H1 (cell line): ENCODE results near the gene KRTAP29-1. TPM values are rescaled to one million over a fixed set of nuclear protein-coding genes. Genes with fewer than 3 reads are reported as not detected.

Experiments
- CTCF ChIA-PET: fragments of 300-600 bp; sonication (Branson Sonifier 250); formaldehyde crosslinking; loops from one replicate; lab custom pipeline; 2021; ENCODE audit not compliant: partially characterized antibody; lab: Charles Lee
- POLR2A ChIA-PET: fragments of 300-600 bp; sonication (Branson Sonifier 250); formaldehyde crosslinking; loops from one replicate; lab custom pipeline; 2021; ENCODE audit warnings: inconsistent platforms; ENCODE audit not compliant: partially characterized antibody; lab: Charles Lee
- DNase-seq, 2 experiments: peaks; one replicate each; pipeline versions ENCODE4 v3.0.0 to v3.0.0-alpha.2; 2010 to 2022; ENCODE audit warnings: low spot score in 2 of 2, low read depth in 1 of 2, mixed read lengths in 1 of 2
- FAIRE-seq: peaks from 2 replicates; lab custom pipeline; 2011; peaks lifted over from hg19 to GRCh38; lab: Jason Lieb, UNC
- H2AFZ ChIP-seq: 2 replicates; pipeline ENCODE4 v1.8.1; 2012; ENCODE audit warnings: low read length, inconsistent platforms
- H2AK5ac ChIP-seq: 2 replicates; pipeline ENCODE4 v1.6.1; 2013; ENCODE audit warnings: low read depth, low read length
- H2BK120ac ChIP-seq: replicated peaks from 2 replicates; pipeline ENCODE3; 2013; ENCODE audit warnings: low read depth, low read length, inconsistent platforms
- H2BK12ac ChIP-seq: 2 replicates; pipeline ENCODE4 v1.6.1; 2013; ENCODE audit warnings: low read depth, low read length
- H2BK15ac ChIP-seq: 2 replicates; pipeline ENCODE4 v1.6.1; 2013; ENCODE audit warnings: low read length
- H2BK20ac ChIP-seq: 2 replicates; pipeline ENCODE4 v1.6.1; 2013; ENCODE audit warnings: low read length
- H2BK5ac ChIP-seq: 2 replicates; pipeline ENCODE4 v1.6.1; 2013; ENCODE audit warnings: low read depth, low read length
- H3K14ac ChIP-seq: 2 replicates; pipeline ENCODE4 v1.6.1; 2013; ENCODE audit warnings: inconsistent platforms; ENCODE audit not compliant: insufficient read length
- H3K18ac ChIP-seq: 2 replicates; pipeline ENCODE4 v1.6.1; 2013; ENCODE audit warnings: low read length; ENCODE audit errors: extremely low read depth
- H3K23ac ChIP-seq: 2 replicates; pipeline ENCODE4 v1.6.1; 2013; ENCODE audit warnings: inconsistent platforms; ENCODE audit not compliant: insufficient read length
- H3K23me2 ChIP-seq: 2 replicates; pipeline ENCODE4 v1.6.1; 2013; ENCODE audit warnings: low read depth, low read length
- H3K27ac ChIP-seq: 2 replicates; pipeline ENCODE4 v1.6.1; 2011; ENCODE audit warnings: low read depth, low read length, inconsistent platforms
- H3K27me3 ChIP-seq, 4 experiments: replicated peaks in 1 of 4; 1 replicate in 1 of 4; 2 replicates in 3 of 4; pipeline versions ENCODE4 v1.6.1 to v1.8.1; 2011 to 2013; ENCODE audit warnings: low read length in 3 of 4, mild to moderate bottlenecking in 3 of 4, inconsistent platforms in 2 of 4, mixed read lengths in 2 of 4, moderate library complexity in 1 of 4; ENCODE audit not compliant: control insufficient read depth in 3 of 4, insufficient read depth in 3 of 4; ENCODE audit errors: extremely low read depth in 1 of 4
- H3K36me3 ChIP-seq, 4 experiments: 2 replicates each; pipeline versions ENCODE4 v1.6.1 to v1.8.1; 2011 to 2013; ENCODE audit warnings: mild to moderate bottlenecking in 4 of 4, low read length in 3 of 4, moderate library complexity in 2 of 4, control low read depth in 1 of 4, inconsistent platforms in 1 of 4; ENCODE audit not compliant: insufficient read depth in 4 of 4, control insufficient read depth in 2 of 4
- H3K4ac ChIP-seq: replicated peaks from 2 replicates; pipeline ENCODE3; 2013; ENCODE audit warnings: low read length, low read depth, mixed read lengths, inconsistent platforms; ENCODE audit not compliant: insufficient read length
- H3K4me1 ChIP-seq, 4 experiments: replicated peaks in 1 of 4; 1 replicate in 1 of 4; 2 replicates in 3 of 4; pipeline versions ENCODE4 v1.6.1 to v1.8.1; 2011 to 2013; ENCODE audit warnings: low read length in 3 of 4, inconsistent platforms in 2 of 4, mixed read lengths in 1 of 4; ENCODE audit not compliant: insufficient read depth in 4 of 4, control insufficient read depth in 3 of 4
- H3K4me2 ChIP-seq, 2 experiments: 2 replicates each; pipeline versions ENCODE4 v1.6.1 to v1.8.1; 2011 to 2013; ENCODE audit warnings: low read depth in 2 of 2, low read length in 2 of 2, control low read depth in 1 of 2, inconsistent platforms in 1 of 2, mild to moderate bottlenecking in 1 of 2; ENCODE audit not compliant: insufficient read depth in 1 of 2
- H3K4me3 ChIP-seq, 4 experiments: fragments of 200-600, 300-600 bp in 1 of 4; sonication (generic), shearing (Covaris generic), sonication (Bioruptor Twin) in 1 of 4; 2 replicates each; pipeline versions ENCODE4 v1.5.1 to v1.8.1; 2011 to 2016; ENCODE audit warnings: low read length in 4 of 4, low read depth in 3 of 4, control low read depth in 2 of 4, inconsistent platforms in 2 of 4, mild to moderate bottlenecking in 2 of 4, mixed read lengths in 1 of 4, moderate library complexity in 1 of 4; ENCODE audit not compliant: insufficient read depth in 2 of 4; ENCODE audit errors: extremely low read depth in 1 of 4
- H3K56ac ChIP-seq: replicated peaks from 2 replicates; pipeline ENCODE3; 2013; ENCODE audit warnings: low read depth, mild to moderate bottlenecking, mixed read lengths, low read length, inconsistent platforms; ENCODE audit not compliant: insufficient read length
- H3K79me1 ChIP-seq: 2 replicates; pipeline ENCODE4 v1.6.1; 2013; ENCODE audit warnings: low read depth, low read length, control low read depth
- H3K79me2 ChIP-seq, 2 experiments: 2 replicates each; pipeline versions ENCODE4 v1.6.1 to v1.8.1; 2012 to 2013; ENCODE audit warnings: low read length in 2 of 2, mild to moderate bottlenecking in 2 of 2, inconsistent platforms in 1 of 2; ENCODE audit not compliant: insufficient read depth in 2 of 2, control insufficient read depth in 1 of 2
- H3K9ac ChIP-seq, 4 experiments: replicated peaks in 1 of 4; 1 replicate in 1 of 4; 2 replicates in 3 of 4; pipeline versions ENCODE4 v1.6.1 to v1.8.1; 2011 to 2013; ENCODE audit warnings: low read depth in 3 of 4, low read length in 3 of 4, control low read depth in 2 of 4, mild to moderate bottlenecking in 2 of 4, moderate library complexity in 2 of 4, inconsistent platforms in 1 of 4; ENCODE audit errors: extremely low read depth in 1 of 4
- H3K9me3 ChIP-seq, 2 experiments: 2 replicates each; pipeline versions ENCODE4 v1.6.1 to v1.8.1; 2012 to 2013; ENCODE audit warnings: mild to moderate bottlenecking in 2 of 2, moderate library complexity in 2 of 2, control low read depth in 1 of 2, inconsistent platforms in 1 of 2, low read depth in 1 of 2, low read length in 1 of 2, mixed read lengths in 1 of 2; ENCODE audit not compliant: insufficient read depth in 2 of 2
- H4K20me1 ChIP-seq, 2 experiments: replicated peaks in 1 of 2; 2 replicates each; pipeline versions ENCODE3 to v1.8.1; 2011 to 2013; ENCODE audit warnings: inconsistent platforms in 2 of 2, low read length in 2 of 2, mild to moderate bottlenecking in 1 of 2; ENCODE audit not compliant: insufficient read depth in 2 of 2, control insufficient read depth in 1 of 2
- H4K5ac ChIP-seq: 2 replicates; pipeline ENCODE4 v1.6.1; 2013; ENCODE audit warnings: low read length, low read depth, mixed read lengths, inconsistent platforms; ENCODE audit not compliant: insufficient read length
- H4K8ac ChIP-seq: 2 replicates; pipeline ENCODE4 v1.8.0; 2013; ENCODE audit warnings: mild to moderate bottlenecking, moderate library complexity, low read length, inconsistent platforms; ENCODE audit not compliant: insufficient read depth; ENCODE audit errors: extremely low read depth
- H4K91ac ChIP-seq: replicated peaks from 2 replicates; pipeline ENCODE3; 2013; ENCODE audit warnings: low read length, mixed read lengths, inconsistent platforms; ENCODE audit not compliant: insufficient read length
- SIRT6 ChIP-seq: IDR thresholded peaks from one replicate; pipeline ENCODE4 v1.7.1; 2012; ENCODE audit warnings: low read length, inconsistent platforms
- SP4 ChIP-seq: IDR thresholded peaks from 2 replicates; pipeline ENCODE4 v1.6.1; 2012; ENCODE audit warnings: low read length, inconsistent platforms
- WGBS, 2 experiments: shearing (Covaris generic) in 1 of 2; methylation state at CpG; one replicate each; pipeline versions ENCODE4 v1.1.6 to v1.1.7; 2013 to 2015; ENCODE audit warnings: low lambda C conversion rate in 2 of 2, mixed read lengths in 2 of 2, inconsistent platforms in 1 of 2, low coverage in 1 of 2, missing lambda C conversion rate in 1 of 2; ENCODE audit not compliant: insufficient replicate concordance in 2 of 2, insufficient coverage in 1 of 2, insufficient read length in 1 of 2; ENCODE audit errors: extremely low coverage in 1 of 2, missing lambda C conversion rate in 1 of 2; 5-methylcytosine and 5-hydroxymethylcytosine counted together
- polyA plus RNA-seq, 7 experiments: library from polyadenylated mRNA; depleted of rRNA in 3 of 7; stranded (reverse) in 5 of 7; unstranded in 2 of 7; fragments of >200 nt in 5 of 7; fragments of 200-250 nt in 2 of 7; gene quantifications; 1 replicate in 5 of 7; 2 replicates in 1 of 7; 4 replicates in 1 of 7; pipeline versions ENCODE4 v1.2.1 to v1.2.3, GENCODE V29; 2011 to 2013; ENCODE audit warnings: missing spikeins in 2 of 7, mixed read lengths in 2 of 7
- total RNA-seq: library from RNA; stranded (reverse); fragmentation: NEBNext Ultra II Directional; extraction: Animal tissue kit (Norgen Biotek cat#: 25700); gene quantifications from 2 replicates; pipeline ENCODE4 v1.2.1, GENCODE V29; 2021

The KRTAP29-1 gene
- total and polyA plus RNA-seq, 2 of the 8 experiments (the other 6 are each of a cell fraction or from before 2014, with no cell fraction given), result not detected

GRCh38 chr17:41334385-41335305 is 32.0 kb upstream of the KRTAP29-1 start:
- FAIRE-seq (no peak), DNase-seq (no peak)
- H2BK5ac ChIP-seq, result no peak overlapping the region
- no peak overlapping the region for H2BK20ac ChIP-seq
- no peaks in the 10 kb centered on the region for H3K23me2 ChIP-seq
- H4K5ac ChIP-seq, result no peak overlapping the region
- no peak overlapping the region for H3K23ac ChIP-seq
- H3K9me3 ChIP-seq, result no peaks in the 10 kb centered on the region
- CTCF ChIA-PET, result interaction anchor here (1.1 to 5.8 kb wide), 3 partner anchors 10 to 314 kb away, joined by 4 to 24 read pairs (median 4); no protein-coding TSS in a partner anchor
- H4K8ac ChIP-seq, result no peak overlapping the region
- H3K79me1 ChIP-seq, result no peaks in the 10 kb centered on the region
- no peak overlapping the region for H2BK120ac ChIP-seq
- H3K27me3 ChIP-seq, result no peaks in the 10 kb centered on the region
- no peak overlapping the region for H2AK5ac ChIP-seq
- no peak overlapping the region for H3K9ac ChIP-seq
- 87% methylated on average over 5 of the region's 6 CpGs; no CpG with 5 or more reads in 1 of the 2 experiments for WGBS, 2 experiments
- H3K4ac ChIP-seq, result no peak overlapping the region
- H2AFZ ChIP-seq, result no peak overlapping the region
- no peak overlapping the region for H3K14ac ChIP-seq
- no peaks in the 10 kb centered on the region for H3K4me1 ChIP-seq
- H3K4me3 ChIP-seq, result no peak overlapping the region
- H4K91ac ChIP-seq, result no peak overlapping the region
- no peaks in the 10 kb centered on the region for H3K36me3 ChIP-seq
- POLR2A ChIA-PET, result no interaction called here
- H2BK12ac ChIP-seq, result no peak overlapping the region
- no peaks in the 10 kb centered on the region for H3K79me2 ChIP-seq
- H3K27ac ChIP-seq, result no peak overlapping the region
- no peak overlapping the region for H3K4me2 ChIP-seq
- H2BK15ac ChIP-seq, result no peak overlapping the region
- no peaks in the 10 kb centered on the region for H4K20me1 ChIP-seq
- H3K56ac ChIP-seq, result no peak overlapping the region
- no peak overlapping the region for H3K18ac ChIP-seq
- TF ChIP-seq SP4, result no peak
- no peak for TF ChIP-seq SIRT6
